Fibroblast of peridontal ligament (primary cell): ENCODE measurements around the gene ATR.
A peak's percentile ranks its signal among the peaks of the same experiment; 100 is the strongest.
"Not testable (repeated sequence)": the region's sequence is repeated elsewhere in the genome, so short reads cannot be mapped to it uniquely, and the experiment has no call there.

ENCODE experiments used
- DNase-seq: peaks from one replicate; pipeline ENCODE4 v3.0.0-alpha.2; 2010; ENCODE audit errors: extremely low read depth

The ATR gene

DNA sequence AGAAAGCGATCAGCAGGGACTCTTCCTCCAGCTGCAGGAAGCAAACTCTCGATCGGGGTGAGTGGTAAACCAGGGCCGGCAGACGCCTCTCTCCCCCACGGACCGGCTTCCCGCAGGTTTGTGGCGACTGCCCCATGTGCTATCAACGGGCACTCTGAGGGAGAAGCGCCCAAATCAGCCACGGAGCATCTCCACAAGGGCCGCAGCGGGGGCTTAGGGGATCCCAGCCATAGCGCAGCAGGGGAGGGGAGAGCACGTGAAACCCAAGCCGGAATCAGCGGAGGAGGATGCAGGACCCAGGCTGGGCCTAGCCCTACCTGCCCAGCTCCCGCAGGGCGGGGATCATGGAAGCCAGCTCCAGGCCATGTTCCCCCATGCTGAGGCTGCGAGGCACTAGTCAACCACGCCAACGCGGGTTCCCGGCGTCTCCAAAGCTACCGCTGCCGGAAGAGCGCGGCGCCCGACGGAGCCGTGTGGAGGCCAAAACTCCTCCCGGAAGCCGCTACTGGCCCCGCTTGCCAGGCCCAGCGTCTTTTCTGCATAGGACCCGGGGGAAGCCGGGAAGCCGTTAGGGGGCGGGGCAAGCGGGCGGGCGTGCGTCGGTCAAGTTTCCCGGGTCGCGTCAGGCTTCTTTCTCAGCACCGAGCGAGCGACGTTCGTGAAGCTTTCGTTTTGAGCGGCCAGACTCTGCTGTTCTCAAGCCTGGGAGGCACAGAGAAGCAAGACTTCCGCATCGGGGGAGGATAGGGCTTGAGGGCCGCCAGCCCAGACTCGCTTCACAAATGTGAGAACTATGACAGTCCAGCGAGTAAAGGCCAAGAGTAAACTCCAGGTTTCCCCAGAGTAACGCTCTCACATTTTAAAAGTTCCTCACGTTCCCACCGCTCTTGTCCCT lies at the start of gene ATR:
ATR (minus strand) TSS at position 405 of the 895 bp plus-strand sequence; CDS start at position 376, 29 bp downstream.
- peak; percentile 93 for DNase-seq

DNA sequence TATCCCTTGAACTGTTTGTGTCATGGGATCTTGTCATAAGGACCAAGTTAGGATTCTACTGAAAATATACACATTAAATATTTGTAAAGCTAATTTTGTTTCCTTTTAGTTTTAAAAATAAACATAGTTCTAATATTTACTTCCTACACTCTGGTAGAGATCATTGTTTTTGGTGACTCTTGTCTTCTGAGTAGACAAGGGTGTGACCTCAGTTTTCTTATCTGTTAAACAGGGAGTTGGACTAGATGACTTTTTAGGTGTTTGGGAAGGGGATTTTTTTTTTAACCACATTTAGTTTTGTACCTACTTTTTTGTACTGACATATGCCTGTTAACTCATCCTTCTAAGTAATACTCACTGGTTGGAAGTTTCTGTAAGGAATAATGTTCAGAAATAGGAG lies 48.4 kb upstream of the ATR start:
- no peak for DNase-seq

DNA sequence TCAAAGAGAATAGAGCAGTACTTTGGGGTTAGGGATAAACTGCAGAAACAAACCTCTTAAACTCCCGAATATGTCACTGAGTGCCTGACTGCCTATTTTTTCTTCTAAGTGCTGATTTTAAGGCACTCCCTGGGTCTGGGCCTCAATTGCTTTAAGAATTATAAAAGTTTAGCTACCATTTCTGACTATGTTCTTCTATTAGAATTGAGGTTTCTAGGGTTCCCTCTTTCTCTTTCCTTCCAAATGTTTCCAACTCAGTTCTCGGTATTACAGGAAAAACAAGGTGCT lies 46.6 kb upstream of the ATR start:
- no peak for DNase-seq

DNA sequence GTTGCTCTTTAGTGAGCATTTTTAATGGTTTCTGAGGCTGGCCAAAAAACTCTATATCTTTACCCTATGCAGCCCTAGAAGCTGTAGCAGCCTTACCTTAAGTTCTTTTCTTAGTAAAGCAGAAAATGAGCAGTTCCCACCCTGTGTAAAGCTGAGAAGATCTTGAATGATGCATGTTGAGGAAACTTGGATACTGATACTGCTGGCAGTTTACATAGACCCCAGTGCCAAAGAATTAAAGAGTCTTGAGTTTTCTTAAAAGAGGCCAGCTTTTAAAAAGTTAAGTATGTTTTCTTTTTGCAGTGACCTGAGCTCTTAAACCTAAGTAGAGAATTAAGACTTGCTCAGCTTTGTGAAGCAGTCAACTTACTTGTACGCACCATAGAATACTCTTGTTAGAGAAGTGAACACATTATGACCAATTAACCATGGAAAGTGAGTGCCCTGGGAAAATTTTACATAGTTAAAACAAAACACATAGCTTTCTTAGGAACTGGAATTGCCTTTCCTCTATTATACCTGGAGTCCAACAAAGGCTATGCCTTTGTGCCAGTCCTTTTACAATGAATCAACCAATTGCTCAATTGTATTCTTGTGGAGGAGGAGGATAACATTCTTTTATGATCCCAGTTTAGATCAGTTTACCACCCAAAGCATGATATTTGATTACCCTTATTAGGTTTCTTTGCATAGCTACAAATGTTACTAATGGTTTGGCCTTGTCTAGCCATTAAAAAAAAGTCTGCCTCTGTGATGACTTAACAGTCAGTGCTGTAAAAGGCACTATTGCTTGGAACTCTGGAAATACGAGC lies 46.0 kb upstream of the ATR start:
- DNase-seq, result no peak

DNA sequence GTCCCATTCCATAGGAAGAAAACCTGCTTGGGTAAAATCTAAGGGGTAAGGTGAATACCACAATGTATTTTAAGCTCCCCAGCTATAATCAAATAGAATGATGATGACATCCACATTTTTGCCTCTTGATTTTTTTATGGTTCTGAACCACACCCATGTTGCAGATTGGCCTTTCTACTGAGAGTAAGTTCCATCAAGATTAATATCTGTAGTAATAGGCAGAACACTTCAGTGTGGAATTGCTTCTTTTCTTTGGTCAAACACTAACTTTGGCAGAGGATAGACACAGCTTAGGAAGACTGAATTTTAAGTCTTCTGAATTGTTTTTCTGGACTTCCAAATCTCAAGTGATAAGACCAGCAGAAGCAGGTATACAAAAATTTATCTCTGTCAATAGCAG lies 44.7 kb upstream of the ATR start:
- no peak for DNase-seq

DNA sequence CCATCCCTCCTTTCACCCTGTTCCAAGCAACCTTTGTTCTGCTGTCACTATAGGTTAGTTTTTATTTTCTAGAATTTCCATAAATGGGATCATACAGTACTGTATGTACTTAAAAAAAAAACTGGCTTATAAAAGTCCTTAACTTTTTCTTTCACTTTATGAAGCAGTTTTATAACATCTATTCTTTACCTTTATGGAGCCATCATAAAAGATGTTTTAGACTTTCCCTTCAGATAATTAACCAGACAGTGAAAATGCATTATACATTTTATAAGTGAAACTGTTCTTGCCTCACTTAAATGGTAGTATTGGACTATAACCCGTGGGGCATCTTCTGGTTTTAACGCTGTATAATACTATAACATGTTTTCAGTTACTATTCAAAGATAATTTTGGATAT lies 43.9 kb upstream of the ATR start:
- no peak for DNase-seq

DNA sequence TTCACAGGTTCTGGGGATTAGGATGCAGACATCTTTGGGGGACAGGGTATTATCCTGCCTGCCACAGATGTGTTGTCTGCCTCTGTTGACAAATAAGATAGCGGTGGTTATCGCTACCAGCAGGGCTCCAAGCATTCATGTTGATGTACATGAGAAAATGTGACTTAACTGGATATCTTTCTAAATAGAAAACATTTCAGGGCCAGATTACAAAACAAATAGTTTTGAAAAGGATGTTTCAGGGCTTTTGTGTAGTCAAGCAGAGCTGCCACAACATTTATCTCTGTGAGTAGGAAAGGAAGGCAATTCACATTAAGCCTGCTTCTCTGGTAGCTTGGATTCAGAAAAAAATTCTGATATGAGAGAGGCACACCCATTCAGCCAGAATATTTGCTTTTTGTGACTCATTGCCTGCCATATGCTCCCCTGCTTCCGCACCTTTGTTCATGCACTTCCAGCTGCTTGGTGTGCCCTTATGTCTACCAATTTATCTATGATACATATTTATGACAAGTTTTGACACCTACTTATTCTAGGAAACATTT lies 40.5 kb upstream of the ATR start:
- no peak for DNase-seq

DNA sequence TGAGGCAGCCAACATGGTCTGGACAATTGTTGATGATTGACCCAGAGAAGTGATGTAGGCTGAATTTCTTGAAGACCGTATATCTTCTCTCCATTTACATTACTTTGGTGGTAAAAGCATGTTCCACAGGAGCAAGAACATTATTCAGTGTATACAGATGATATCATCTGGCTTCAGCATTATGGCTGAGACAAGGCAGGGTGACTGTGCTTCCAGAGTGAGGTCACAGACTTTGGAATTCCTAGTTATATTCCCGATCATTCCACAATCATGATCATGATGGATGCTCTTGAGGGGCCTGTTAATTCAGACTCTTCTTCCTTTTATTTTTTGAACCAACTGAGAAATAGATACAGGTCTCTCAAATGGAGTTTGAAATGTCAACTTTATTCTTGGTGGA lies 36.6 kb upstream of the ATR start:
- no peak for DNase-seq

DNA sequence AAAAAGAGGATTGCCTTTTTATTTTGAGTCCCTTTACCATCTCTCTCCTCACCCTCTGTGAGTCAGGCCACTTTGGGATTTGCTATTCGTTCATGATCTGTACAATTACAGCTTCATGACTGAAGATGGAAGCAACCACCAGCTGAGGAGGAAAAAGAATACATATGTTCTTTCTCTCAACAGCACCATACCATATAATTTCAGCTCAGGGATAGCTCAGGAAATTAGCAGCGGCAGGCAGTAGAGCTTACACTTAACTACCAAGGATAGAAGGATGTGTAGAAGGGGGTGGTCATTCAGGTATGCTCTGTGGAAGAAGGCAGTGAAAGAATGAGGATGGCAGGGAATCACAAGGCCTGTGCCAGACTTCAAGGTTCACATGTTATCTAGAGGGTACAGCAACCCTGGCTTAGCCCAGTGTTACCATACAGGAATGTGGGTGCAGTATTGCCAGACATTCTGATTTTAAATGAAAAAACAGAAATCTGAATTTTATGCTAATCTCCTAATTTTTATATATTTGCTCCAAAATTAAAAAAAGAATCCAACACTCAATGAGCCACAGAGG lies 35.6 kb upstream of the ATR start:
- DNase-seq, result no peak

DNA sequence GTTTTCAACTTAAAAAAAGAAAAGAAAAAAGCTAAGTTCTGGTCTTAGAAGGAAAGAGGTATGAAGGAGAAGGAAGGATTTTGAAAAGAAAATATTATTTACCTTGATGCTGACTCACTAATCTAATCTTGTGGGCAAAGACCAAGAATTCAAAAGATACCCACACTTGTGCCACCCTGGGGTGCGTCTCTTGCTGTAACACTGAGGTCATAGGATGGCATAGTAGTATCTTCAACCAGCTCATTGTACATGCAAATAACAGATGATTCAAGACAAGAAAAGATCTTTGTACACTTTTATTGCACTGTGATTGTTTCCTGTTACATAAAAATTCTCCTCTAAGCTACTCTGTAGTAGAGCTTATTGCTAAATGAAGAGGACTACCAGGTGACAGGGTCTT lies 35.0 kb upstream of the ATR start:
- DNase-seq, result no peak

DNA sequence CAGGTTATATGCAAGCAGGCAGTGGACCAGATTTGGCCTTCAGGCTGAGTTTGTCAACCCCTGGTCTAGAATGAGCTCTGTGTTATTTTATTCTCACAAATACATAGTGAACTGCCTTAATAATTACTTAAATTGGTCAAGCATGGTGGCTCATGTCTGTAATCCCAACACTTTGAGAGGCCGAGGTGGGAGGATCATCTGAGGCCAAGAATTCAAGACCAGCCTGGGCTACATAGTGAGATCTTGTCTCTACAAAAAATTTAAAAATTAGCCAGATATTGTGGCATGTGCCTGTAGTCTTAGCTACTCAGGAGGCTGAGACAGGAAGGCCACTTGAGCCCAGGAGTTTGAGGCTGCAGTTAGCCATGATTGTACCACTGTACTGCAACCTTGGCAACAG lies 32.7 kb upstream of the ATR start:
- DNase-seq, result no peak

DNA sequence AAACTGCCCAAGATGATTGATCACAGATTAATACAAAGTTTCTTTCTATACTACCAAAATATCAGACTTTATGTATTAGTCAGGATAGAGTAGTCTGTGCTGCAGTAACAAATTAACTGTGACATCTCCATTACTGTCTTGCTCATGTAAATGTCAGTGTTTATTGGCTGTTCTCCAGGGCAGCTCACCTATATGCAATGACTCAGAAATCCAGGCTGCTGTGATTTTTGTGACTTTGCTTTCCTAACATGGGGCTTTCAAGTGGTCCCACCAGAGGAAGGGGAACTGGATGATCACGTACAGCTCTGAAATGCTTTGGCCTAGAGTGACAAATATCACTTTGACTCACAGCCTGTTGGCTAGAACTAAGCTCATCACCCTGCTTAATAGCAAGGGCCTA lies 30.6 kb upstream of the ATR start:
- DNase-seq, result no peak

DNA sequence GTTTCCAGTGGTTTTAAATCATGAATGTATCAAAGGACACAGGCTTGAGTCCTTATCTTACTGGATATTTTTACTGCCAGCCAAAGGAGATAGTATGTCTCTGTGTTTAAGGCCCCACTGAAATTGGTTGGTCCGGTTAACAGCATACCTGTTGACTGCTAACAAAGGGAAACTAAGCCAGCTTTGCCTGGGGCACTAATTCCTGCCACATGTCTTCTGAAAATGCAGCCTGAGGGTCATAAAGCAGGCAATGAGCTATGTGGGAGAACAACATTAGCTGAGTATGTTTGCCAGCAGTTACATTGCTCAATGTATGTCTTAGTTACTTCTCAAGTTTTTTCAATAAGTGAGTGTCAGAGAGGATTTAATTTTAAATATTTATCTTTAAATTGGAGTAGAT lies 30.1 kb upstream of the ATR start:
- DNase-seq, result no peak

DNA sequence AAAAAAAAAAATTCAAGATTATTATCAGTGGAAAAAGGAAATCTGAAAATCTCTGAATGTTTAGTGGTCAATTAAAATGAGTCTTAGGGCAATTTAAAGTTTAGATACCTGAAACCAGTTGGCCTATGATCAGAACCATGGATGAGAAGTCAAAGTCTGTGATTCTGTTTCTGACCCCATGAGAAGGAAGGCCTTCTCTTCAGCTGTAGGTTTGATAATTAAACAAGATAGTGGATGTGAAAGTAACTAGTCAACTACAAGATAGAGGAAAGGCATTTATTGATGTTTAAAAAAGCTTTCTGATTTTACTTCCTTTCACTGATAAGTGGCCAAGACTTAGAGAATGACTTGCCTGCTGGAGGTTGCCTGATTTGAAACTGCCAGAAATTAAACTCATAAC lies 26.4 kb upstream of the ATR start:
- no peak for DNase-seq

DNA sequence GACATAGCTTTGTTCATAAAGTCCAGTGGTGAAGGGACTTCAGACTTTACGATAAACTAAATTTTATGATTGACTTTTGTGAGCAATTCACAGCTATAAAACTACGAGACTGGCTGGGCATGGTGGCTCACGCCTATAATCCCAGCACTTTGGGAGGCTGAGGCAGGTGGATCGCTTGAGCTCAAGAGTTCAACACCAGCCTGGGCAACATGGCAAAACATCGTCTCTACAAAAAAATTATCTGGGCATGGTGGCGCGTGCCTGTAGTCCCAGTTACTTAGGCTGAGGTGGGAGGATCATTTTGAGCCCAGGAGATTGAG lies 24.8 kb upstream of the ATR start:
- not testable (repeated sequence) for DNase-seq

DNA sequence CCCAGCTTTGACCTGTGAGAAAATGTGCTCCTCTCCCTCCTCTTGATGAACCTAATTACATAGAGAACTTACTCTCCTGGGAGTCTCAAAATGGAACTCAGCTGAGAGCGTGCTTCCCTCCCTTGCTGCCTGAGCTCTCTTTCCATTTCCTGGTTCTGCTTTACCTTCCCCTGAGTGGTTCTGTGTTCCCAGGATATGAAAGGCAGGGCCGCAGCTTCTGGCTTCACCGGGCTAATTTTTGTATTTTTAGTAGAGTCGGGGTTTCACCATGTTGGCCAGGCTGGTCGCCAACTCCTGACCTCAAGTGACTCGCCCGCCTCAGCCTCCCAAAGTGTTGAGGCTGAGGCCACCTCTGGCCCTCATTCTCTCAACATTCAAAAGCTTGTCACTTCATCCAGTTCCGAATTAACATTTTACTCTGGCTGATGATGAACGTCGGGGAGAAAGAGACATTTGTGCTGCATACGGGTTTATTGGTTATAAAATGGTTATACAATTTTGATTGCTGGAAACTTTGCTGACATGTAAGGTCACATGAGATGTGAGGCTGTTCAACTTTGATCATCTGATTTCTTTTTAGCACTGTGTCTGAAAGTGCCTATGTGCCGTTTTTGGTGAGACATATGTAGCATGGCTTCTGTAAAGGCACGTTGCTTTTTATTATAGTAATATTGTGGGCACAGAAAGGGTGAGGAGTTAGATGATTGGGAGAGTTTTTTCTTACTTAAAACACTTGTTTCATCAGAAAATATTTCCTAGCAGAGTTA lies 24.3 kb upstream of the ATR start:
- DNase-seq, result no peak

DNA sequence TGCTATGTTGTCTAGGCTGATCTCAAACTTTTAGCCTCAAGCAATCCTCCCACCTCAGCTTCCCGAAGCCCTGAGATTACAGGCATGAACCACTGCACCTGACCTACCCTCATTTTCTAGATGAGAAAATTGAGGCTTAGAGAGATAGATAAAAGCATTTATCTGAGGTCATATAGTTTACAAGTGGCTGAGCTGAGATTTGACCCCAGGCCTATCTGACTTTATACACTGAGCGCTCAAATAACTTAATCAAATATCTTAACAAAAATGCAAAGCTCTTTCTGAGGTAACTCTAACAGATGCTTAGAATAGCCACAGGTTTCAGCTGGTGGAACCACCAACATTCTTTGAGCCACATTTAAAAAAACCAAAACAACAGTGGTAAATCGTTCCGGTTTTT lies 23.2 kb upstream of the ATR start:
- no peak for DNase-seq

DNA sequence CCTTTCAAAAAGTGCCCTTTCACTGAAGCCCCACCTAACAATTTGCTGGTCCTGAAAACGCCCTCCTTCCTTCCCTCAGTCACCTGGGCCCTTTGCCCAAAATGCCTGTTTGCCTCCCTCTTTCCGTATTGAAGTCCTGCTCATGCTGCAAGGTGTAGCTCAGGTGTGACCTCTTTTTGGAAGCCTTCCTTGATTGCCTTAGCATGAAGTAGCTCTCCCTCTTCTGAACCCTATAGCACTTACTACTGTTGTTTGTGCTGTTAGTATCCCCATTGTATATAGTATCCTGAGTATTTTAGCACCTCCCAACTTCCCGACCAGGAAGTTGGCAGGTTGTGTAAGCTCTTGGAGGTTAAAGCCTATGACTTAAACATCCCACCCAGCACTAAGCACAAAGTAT lies 19.4 kb upstream of the ATR start:
- DNase-seq, result no peak

DNA sequence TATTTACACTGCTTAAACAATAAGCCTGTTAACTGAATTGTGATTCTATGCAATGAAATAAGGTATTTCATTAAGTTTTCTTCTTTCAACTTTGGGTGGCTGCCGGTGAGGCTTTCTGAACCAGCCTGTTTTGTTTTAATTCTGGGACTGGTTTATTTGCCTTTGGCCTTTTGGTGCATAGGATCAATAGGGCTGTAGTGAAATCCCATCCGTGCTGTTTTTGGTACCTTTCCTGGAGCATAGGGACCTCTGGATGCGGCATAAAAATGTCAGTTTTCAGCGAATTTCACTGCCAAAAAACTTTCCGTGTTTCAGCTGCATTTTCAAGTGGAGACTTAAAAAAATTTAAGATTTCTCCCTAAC lies 18.2 kb upstream of the ATR start:
- peak; percentile 7 for DNase-seq

DNA sequence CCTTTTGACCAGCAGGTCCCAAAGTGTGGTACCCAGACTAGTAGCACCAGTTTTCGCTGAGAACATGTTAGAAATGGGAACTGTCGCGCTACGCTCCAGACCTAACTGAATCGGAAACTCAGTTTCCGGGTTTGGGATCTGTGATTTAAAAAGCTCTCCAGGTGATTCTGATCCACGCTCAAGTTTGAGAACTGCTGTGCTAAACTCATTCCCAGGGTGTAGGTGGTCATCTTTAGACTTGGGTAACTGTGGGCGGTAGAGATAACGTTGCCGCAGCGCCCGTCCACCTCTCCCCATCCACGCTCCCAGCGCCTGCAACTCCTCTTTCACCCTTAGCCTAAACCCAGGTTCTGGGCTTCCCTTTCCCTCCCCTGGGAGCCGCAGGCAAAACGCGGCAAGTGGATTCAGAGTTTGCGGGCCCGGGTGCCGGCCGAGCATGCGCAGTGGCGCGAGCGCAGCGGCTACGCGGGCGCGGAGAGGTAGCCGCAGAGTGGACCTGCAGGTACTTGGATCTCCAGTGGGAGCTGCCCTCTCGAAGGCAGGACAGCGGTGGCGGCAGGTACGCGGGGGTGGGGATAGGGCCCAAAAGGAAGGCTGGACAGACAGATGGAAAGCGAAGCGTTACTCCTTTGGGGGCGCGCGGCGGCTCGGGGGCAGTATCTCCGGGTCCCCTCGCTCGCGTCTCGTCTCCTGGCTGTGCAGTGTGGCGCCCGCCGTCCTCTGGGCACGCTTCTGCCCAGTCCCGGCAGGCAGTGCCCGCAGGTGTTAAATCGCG lies 17.6 kb upstream of the ATR start, which contains the start of gene PLS1:
PLS1 (plus strand) TSS at position 443 of the 775 bp plus-strand sequence. CDS start 67,845 bp downstream, outside the sequence.
- peak; percentile 63 for DNase-seq

DNA sequence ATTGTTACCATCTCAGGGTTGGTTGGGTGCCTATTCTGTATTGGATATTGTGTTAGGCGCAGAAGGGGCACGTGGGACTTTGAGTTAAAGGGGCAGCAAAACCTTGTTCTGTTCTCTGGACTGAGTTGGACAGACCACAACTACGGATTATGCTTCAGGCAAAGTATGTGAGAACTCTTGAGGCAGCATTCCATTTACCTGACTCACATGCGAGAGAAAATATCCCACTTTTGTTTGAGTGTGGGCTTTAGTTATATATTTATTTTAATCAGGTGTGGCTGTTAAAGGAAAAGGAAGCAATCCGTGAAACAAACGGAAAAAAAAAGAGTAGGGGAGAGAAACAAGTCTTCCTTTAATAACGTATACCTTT lies 17.0 kb upstream of the ATR start:
- peak; percentile 67 for DNase-seq
